MV-4-11 (cell line): ENCODE data around the gene RNU1-1.
"Not testable (repeated sequence)": the region's sequence is repeated elsewhere in the genome, so short reads cannot be mapped to it uniquely, and the experiment has no call there.

Experiments used
- DNase-seq: peaks from one replicate; lab custom pipeline; 2025; lab: John Stamatoyannopoulos, UW

The RNU1-1 gene

GRCh38 chr1:16493731-16494130 lies 20.4 kb downstream of the RNU1-1 start:
- DNase-seq = not testable (repeated sequence)

- DNase-seq = not testable (repeated sequence)
Observed at GRCh38 chr1:16492937-16493336, 21.1 kb downstream of the RNU1-1 start.

GRCh38 chr1:16491056-16491675 lies 22.9 kb downstream of the RNU1-1 start:
- no peak for DNase-seq

- DNase-seq = not testable (repeated sequence)
Observed at GRCh38 chr1:16489195-16489880, 24.7 kb downstream of the RNU1-1 start.

GRCh38 chr1:16487011-16487410 lies 27.1 kb downstream of the RNU1-1 start:
- DNase-seq = not testable (repeated sequence)

- DNase-seq = not testable (repeated sequence)
Observed at GRCh38 chr1:16486316-16486715, 27.8 kb downstream of the RNU1-1 start.

- DNase-seq = no peak
Observed at GRCh38 chr1:16484931-16485330, 29.2 kb downstream of the RNU1-1 start.

- DNase-seq = no peak
Observed at GRCh38 chr1:16484501-16484835, 29.6 kb downstream of the RNU1-1 start.

- DNase-seq = not testable (repeated sequence)
Observed at GRCh38 chr1:16483639-16484500, 30.2 kb downstream of the RNU1-1 start.

- DNase-seq = not testable (repeated sequence)
Observed at GRCh38 chr1:16483146-16483545, 30.9 kb downstream of the RNU1-1 start.

GRCh38 chr1:16478091-16478490 lies 36.0 kb downstream of the RNU1-1 start:
- DNase-seq = no peak

- not testable (repeated sequence) for DNase-seq
Observed at GRCh38 chr1:16475771-16476770, 38.0 kb downstream of the RNU1-1 start.

- not testable (repeated sequence) for DNase-seq
Observed at GRCh38 chr1:16474891-16475290, 39.2 kb downstream of the RNU1-1 start.

- no peak for DNase-seq
Observed at GRCh38 chr1:16474166-16474800, 39.8 kb downstream of the RNU1-1 start.

- no peak for DNase-seq
Observed at GRCh38 chr1:16468558-16468957, 45.5 kb downstream of the RNU1-1 start.

- no peak for DNase-seq
Observed at GRCh38 chr1:16464917-16465625, 49.0 kb downstream of the RNU1-1 start.
